Duodenal mucosa (tissue), 2 donors: ENCODE data around the gene KRT37.

ENCODE experiments used
- H3K27ac ChIP-seq: one replicate; pipeline ENCODE4 v1.7.0; 2013; ENCODE audit warnings: low read depth, low read length
- H3K27me3 ChIP-seq, 2 donors: one replicate each; pipeline ENCODE4 v1.7.0; 2013; ENCODE audit warnings: low read length in 2 of 2, control low read depth in 1 of 2; ENCODE audit not compliant: insufficient read depth in 2 of 2, control insufficient read depth in 1 of 2
- H3K36me3 ChIP-seq, 2 donors: one replicate each; pipeline ENCODE4 v1.7.0; 2013; ENCODE audit warnings: low read length in 2 of 2, control low read depth in 1 of 2; ENCODE audit not compliant: insufficient read depth in 2 of 2, control insufficient read depth in 1 of 2
- H3K4me1 ChIP-seq, 2 donors: one replicate each; pipeline ENCODE4 v1.7.0; 2013; ENCODE audit warnings: low read length in 2 of 2, control low read depth in 1 of 2; ENCODE audit not compliant: insufficient read depth in 2 of 2, control insufficient read depth in 1 of 2
- H3K4me3 ChIP-seq, 2 donors: one replicate each; pipeline ENCODE4 v1.7.0; 2013; ENCODE audit warnings: low read length in 2 of 2, low read depth in 1 of 2
- H3K9ac ChIP-seq, 2 donors: one replicate each; pipeline ENCODE4 v1.7.0; 2013; ENCODE audit warnings: low read length in 2 of 2, low read depth in 1 of 2
- H3K9me3 ChIP-seq, 2 donors: one replicate each; pipeline ENCODE4 v1.7.0; 2013; ENCODE audit warnings: low read length in 2 of 2, control low read depth in 1 of 2; ENCODE audit not compliant: control insufficient read depth in 1 of 2

Gene KRT37

GRCh38 chr17:41424111-41424635 lies at the start of gene KRT37:
TSS of gene KRT37 (minus strand) at chr17:41424585. CDS start at chr17:41424523, 62 bp downstream.
- H3K36me3 ChIP-seq, result no peaks in the 10 kb centered on the region
- H3K27ac ChIP-seq, result no peak within 1 kb of the TSS
- H3K4me3 ChIP-seq, result no peak within 1 kb of the TSS
- no peaks in the 10 kb centered on the region for H3K9me3 ChIP-seq
- H3K27me3 ChIP-seq, result no peaks in the 10 kb centered on the region
- H3K4me1 ChIP-seq, result no peaks in the 10 kb centered on the region
- H3K9ac ChIP-seq, result no peak within 1 kb of the TSS

DNA sequence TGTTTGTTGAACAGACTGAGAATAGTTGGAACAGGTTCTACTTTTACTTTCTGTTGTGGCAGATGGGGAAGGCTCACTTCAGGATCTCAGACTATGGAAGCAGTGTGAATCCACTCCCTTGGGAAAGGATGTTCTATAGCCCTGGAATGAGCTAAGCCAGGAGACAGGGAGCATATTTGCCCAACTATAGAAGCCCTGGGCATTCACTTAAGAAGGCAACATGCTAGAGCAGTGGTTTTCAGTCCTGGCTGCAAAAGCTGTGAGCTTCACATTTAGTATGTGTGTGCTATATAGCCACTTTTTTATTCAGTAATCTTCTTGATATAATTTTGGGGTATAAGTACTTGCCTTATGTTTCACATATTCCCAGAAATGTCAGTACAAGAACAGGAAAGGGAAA lies 44.0 kb upstream of the KRT37 start:
- no peaks in the 10 kb centered on the region for H3K27me3 ChIP-seq
- H3K9ac ChIP-seq, result no peak overlapping the region
- no peak overlapping the region for H3K27ac ChIP-seq
- no peaks in the 10 kb centered on the region for H3K4me1 ChIP-seq
- no peaks in the 10 kb centered on the region for H3K9me3 ChIP-seq
- H3K4me3 ChIP-seq, result no peak overlapping the region
- H3K36me3 ChIP-seq, result no peaks in the 10 kb centered on the region

GRCh38 chr17:41467561-41467960 lies 43.2 kb upstream of the KRT37 start:
- H3K36me3 ChIP-seq, result no peaks in the 10 kb centered on the region
- H3K27me3 ChIP-seq, result no peaks in the 10 kb centered on the region
- H3K27ac ChIP-seq, result no peak overlapping the region
- H3K9me3 ChIP-seq, result no peaks in the 10 kb centered on the region
- no peak overlapping the region for H3K4me3 ChIP-seq
- no peaks in the 10 kb centered on the region for H3K4me1 ChIP-seq
- no peak overlapping the region for H3K9ac ChIP-seq

DNA sequence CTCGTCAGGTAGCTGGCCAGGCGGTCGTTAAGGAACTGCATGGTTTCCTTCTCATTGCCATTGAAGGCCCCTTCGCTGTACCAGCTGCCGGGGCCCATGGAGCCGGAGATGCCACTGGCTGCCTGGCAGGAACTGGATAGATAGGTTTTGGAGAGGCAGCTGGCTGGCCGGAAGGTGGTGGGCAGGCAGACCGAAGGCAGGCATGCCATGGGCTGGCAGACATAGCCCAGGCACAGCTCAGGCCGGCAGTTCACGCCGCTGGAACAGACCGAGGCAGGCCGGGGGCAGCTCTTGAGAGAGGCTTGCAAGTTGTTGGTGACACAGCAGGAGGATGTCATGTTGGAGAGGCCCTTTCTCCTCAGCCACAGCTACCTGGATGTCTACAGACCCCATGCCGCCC lies 42.6 kb upstream of the KRT37 start, which contains the start of gene KRT32:
Gene KRT32, minus strand, starts transcription at position 399 of the 400 bp plus-strand sequence. Its CDS starts 61 bp downstream, at position 338.
- H3K4me3 ChIP-seq, result no peak within 1 kb of the TSS
- H3K9me3 ChIP-seq, result no peaks in the 10 kb centered on the region
- H3K36me3 ChIP-seq, result no peaks in the 10 kb centered on the region
- H3K4me1 ChIP-seq, result no peaks in the 10 kb centered on the region
- no peak within 1 kb of the TSS for H3K27ac ChIP-seq
- H3K9ac ChIP-seq, result no peak within 1 kb of the TSS
- H3K27me3 ChIP-seq, result no peaks in the 10 kb centered on the region

- peaks cover 0 to 4% of the 10 kb centered on the region in 2 donors for H3K4me1 ChIP-seq
- no peaks in the 10 kb centered on the region for H3K36me3 ChIP-seq
- no peak overlapping the region for H3K4me3 ChIP-seq
- no peak overlapping the region for H3K9ac ChIP-seq
- no peaks in the 10 kb centered on the region for H3K27me3 ChIP-seq
- H3K9me3 ChIP-seq, result no peaks in the 10 kb centered on the region
- no peak overlapping the region for H3K27ac ChIP-seq
Observed at GRCh38 chr17:41464682-41465081, 40.3 kb upstream of the KRT37 start.

- no peaks in the 10 kb centered on the region for H3K36me3 ChIP-seq
Observed at GRCh38 chr17:41464173-41464572, 39.8 kb upstream of the KRT37 start.

DNA sequence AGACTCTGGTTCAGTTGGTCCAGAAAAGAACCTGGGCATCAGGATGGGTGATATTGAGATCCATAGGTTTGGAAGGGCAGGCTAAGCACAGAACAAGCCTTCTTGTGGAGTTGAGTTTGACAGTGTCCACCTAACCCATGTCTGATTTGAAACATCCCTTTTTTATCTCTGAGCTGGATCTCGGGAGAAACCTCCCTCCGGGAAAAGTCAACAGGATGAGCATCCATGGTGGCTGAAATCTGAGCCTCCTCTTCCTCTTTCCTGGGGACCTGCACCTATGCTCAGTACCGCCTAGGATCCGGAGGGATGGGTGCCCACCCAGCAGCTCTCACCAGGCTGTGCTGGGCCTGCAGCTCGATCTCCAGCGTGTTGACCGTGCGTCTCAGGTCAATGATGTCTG lies 39.4 kb upstream of the KRT37 start:
- no peaks in the 10 kb centered on the region for H3K36me3 ChIP-seq
- no peaks in the 10 kb centered on the region for H3K27me3 ChIP-seq
- no peak overlapping the region for H3K4me3 ChIP-seq
- H3K9me3 ChIP-seq, result no peaks in the 10 kb centered on the region
- no peak overlapping the region for H3K9ac ChIP-seq
- peaks cover 0 to 9% of the 10 kb centered on the region in 2 donors for H3K4me1 ChIP-seq
- no peak overlapping the region for H3K27ac ChIP-seq

More at GRCh38 chr17:41464173-41464572, 39.8 kb upstream of the KRT37 start:
- Histone ChIP-seq H3K27ac (no peak overlapping the region), H3K4me1 (peaks cover 0 to 9% of the 10 kb centered on the region in 2 donors), H3K9ac (no peak overlapping the region), H3K27me3 (no peaks in the 10 kb centered on the region), H3K9me3 (no peaks in the 10 kb centered on the region), H3K4me3 (no peak overlapping the region)

- H3K9ac ChIP-seq, result no peak overlapping the region
- no peak overlapping the region for H3K4me3 ChIP-seq
- H3K9me3 ChIP-seq, result no peaks in the 10 kb centered on the region
- no peak overlapping the region for H3K27ac ChIP-seq
- H3K4me1 ChIP-seq, result peaks cover 0 to 9% of the 10 kb centered on the region in 2 donors
- no peaks in the 10 kb centered on the region for H3K36me3 ChIP-seq
- H3K27me3 ChIP-seq, result peaks cover 0 to 5% of the 10 kb centered on the region in 2 donors
Observed at GRCh38 chr17:41462705-41463104, 38.3 kb upstream of the KRT37 start.

GRCh38 chr17:41457676-41458075 lies 33.3 kb upstream of the KRT37 start:
- Histone ChIP-seq H3K9ac (no peak overlapping the region), H3K4me3 (no peak overlapping the region), H3K9me3 (no peaks in the 10 kb centered on the region), H3K27ac (no peak overlapping the region), H3K36me3 (no peaks in the 10 kb centered on the region), H3K4me1 (peaks cover 0 to 9% of the 10 kb centered on the region in 2 donors), H3K27me3 (peaks cover 0 to 6% of the 10 kb centered on the region in 2 donors)

DNA sequence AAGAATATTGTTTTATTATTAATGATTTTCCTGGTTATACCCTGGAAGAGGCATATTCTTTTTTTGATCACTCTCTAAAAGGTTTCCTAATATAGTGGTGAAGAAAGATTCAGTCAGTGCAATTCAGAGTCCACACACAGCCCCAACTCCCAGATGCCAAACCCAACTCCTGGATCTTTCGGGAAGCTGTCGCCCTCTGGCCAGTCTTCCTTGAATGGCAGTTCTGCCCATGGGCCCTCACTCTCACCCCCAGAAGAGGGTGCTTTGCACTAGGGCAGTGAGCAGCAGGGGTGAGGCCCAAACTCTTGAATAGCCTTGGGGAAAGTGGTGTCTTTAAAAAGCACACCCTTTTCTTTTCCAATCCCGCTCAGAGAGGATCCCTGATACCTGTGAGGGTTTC lies 31.8 kb upstream of the KRT37 start:
- Histone ChIP-seq H3K27me3 (peaks cover 0 to 6% of the 10 kb centered on the region in 2 donors), H3K27ac (no peak overlapping the region), H3K9me3 (no peaks in the 10 kb centered on the region), H3K36me3 (no peaks in the 10 kb centered on the region), H3K4me3 (no peak overlapping the region), H3K9ac (no peak overlapping the region), H3K4me1 (peaks cover 0 to 9% of the 10 kb centered on the region in 2 donors)
